Left lung (tissue), 10 donors: ENCODE measurements around the gene NABP1. TPM values are rescaled to one million over a fixed set of nuclear protein-coding genes. Genes with fewer than 3 reads are reported as not detected.

Experiments
- ATAC-seq: fragments of 200-7000 bp; cut with Tn5 transposase; one replicate; pipeline ENCODE4 v1.9.1; 2020; ENCODE audit warnings: moderate library complexity
- DNase-seq, 4 donors: peaks; one replicate each; pipeline ENCODE4 v3.0.0-alpha.2; 2013 to 2020
- H3K27ac ChIP-seq, 2 donors: fragments of 200-600 bp; sonication (generic) in 1 of 2; one replicate each; pipeline versions ENCODE4 v1.5.0 to v1.8.0; 2020 to 2021
- H3K27me3 ChIP-seq, 2 donors: fragments of 200-600 bp; sonication (generic) in 1 of 2; one replicate each; pipeline versions ENCODE4 v1.5.0 to v1.8.0; 2020 to 2021
- H3K36me3 ChIP-seq, 2 donors: fragments of 200-600 bp; sonication (generic) in 1 of 2; one replicate each; pipeline versions ENCODE4 v1.5.0 to v1.8.0; 2020 to 2021
- H3K4me1 ChIP-seq, 2 donors: fragments of 200-600 bp; one replicate each; pipeline ENCODE4 v1.8.0; 2021
- H3K4me3 ChIP-seq, 2 donors: fragments of 200-600 bp; sonication (generic) in 1 of 2; one replicate each; pipeline versions ENCODE4 v1.5.0 to v1.8.0; 2020 to 2021; ENCODE audit warnings: mild to moderate bottlenecking in 1 of 2
- H3K9me3 ChIP-seq, 2 donors: fragments of 200-600 bp; sonication (generic) in 1 of 2; one replicate each; pipeline versions ENCODE4 v1.5.0 to v1.8.0; 2020 to 2021
- intact Hi-C, 2 donors: fragments of 100-400 bp; cut with DNase I; formaldehyde crosslinking; loops; one replicate each; pipeline versions ENCODE4 v1.11.2 to v1.14.2; 2022
- polyA plus RNA-seq, 6 donors: library from polyadenylated mRNA; unstranded; fragments of 120-200 nt; gene quantifications; one replicate each; pipeline ENCODE4 v1.2.1, GENCODE V29; 2013; ENCODE audit not compliant: insufficient read length in 6 of 6
- total RNA-seq, 2 donors: library from RNA; stranded (reverse); fragmentation: NEBNext Ultra II Directional; extraction: Animal tissue kit (Norgen Biotek cat#: 25700); gene quantifications; one replicate each; pipeline ENCODE4 v1.2.1, GENCODE V29; 2021
- TF ChIP-seq, protein P1 (sequence below), 2 donors: fragments of 200-600 bp; sonication (generic) in 1 of 2; IDR thresholded peaks; one replicate each; pipeline versions ENCODE4 v1.5.0 to v1.8.0; 2021; ENCODE audit warnings: antibody characterized with exemption in 2 of 2
- donor health status: DM: no; HTN: yes; CAD: no.
- donor health status: DM: no; HTN: no; CAD: no.

NABP1 gene
- total and polyA plus RNA-seq, 8 donors, result 12.2 to 122 (median 17.0) TPM

DNA sequence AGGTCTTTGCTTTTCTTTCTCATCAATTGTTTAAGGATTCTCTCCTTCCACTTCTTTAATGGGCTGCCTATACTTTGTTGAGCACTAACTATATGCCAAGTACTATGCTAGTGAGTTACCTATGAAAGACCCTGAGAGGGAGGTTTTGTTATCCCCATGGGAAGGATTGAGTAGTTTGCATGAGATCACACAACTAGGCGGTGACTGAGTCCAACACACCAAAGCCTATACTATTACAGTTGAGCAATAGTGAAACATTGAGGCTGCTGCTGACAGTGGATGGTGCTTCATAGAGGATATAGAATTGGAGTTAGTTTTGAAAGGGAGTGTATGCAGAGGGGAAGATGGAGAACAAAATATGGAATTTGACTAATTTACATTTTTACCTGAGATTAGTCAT lies 15.8 kb downstream of the NABP1 start:
- ATAC-seq, result no peak
- peaks cover 7 to 25% of the 10 kb centered on the region in 2 donors for H3K4me1 ChIP-seq
- no peaks in the 10 kb centered on the region for H3K27me3 ChIP-seq
- intact Hi-C loops, result loop anchor here in 1 of 2 donors (5.0 kb wide), 1 partner anchor 126 kb away; no protein-coding TSS in a partner anchor
- TF ChIP-seq, protein P1, sequence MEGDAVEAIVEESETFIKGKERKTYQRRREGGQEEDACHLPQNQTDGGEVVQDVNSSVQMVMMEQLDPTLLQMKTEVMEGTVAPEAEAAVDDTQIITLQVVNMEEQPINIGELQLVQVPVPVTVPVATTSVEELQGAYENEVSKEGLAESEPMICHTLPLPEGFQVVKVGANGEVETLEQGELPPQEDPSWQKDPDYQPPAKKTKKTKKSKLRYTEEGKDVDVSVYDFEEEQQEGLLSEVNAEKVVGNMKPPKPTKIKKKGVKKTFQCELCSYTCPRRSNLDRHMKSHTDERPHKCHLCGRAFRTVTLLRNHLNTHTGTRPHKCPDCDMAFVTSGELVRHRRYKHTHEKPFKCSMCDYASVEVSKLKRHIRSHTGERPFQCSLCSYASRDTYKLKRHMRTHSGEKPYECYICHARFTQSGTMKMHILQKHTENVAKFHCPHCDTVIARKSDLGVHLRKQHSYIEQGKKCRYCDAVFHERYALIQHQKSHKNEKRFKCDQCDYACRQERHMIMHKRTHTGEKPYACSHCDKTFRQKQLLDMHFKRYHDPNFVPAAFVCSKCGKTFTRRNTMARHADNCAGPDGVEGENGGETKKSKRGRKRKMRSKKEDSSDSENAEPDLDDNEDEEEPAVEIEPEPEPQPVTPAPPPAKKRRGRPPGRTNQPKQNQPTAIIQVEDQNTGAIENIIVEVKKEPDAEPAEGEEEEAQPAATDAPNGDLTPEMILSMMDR (IDR thresholded peaks at IDR 0.05), result no peak
- no peak for DNase-seq
- peaks cover 0 to 23% of the 10 kb centered on the region in 2 donors for H3K36me3 ChIP-seq
- no peak overlapping the region for H3K27ac ChIP-seq
- H3K4me3 ChIP-seq, result no peak overlapping the region
- no peaks in the 10 kb centered on the region for H3K9me3 ChIP-seq

- no peaks in the 10 kb centered on the region for H3K9me3 ChIP-seq
- TF ChIP-seq, protein P1 (IDR thresholded peaks at IDR 0.05), result no peak
- no peak overlapping the region for H3K4me3 ChIP-seq
- peaks cover 0 to 18% of the 10 kb centered on the region in 2 donors for H3K36me3 ChIP-seq
- DNase-seq (peak in 2 of 4 donors; percentile 40 to 78), ATAC-seq (peak; percentile 71)
- H3K4me1 ChIP-seq, result peaks cover 0 to 5% of the 10 kb centered on the region in 2 donors
- no peak overlapping the region for H3K27ac ChIP-seq
- intact Hi-C loops, result no loop called here
- no peaks in the 10 kb centered on the region for H3K27me3 ChIP-seq
These were observed 18.1 kb downstream of the NABP1 start for GRCh38 chr2:191696001-191696400.

DNA sequence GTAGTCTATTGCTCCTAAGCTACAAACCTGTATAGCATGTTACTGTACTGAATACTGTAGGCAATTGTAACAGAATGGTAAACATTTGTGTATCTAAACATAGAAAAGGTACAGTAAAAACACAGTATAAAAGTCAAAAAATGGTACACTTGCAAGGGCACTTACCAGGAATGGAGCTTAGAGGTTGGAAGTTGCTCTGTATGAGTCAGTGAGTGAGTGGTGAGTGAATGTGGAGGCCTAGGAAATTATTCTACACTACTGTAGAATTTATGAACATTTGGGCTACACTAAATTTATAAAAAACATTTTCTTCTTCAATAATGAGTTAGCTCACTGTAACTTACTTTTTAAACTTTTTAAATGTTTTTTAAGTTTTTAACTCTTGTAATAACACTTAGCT lies 19.0 kb downstream of the NABP1 start:
- intact Hi-C loops, result no loop called here
- Histone ChIP-seq H3K27ac (no peak overlapping the region), H3K4me3 (no peak overlapping the region), H3K4me1 (no peaks in the 10 kb centered on the region), H3K27me3 (no peaks in the 10 kb centered on the region), H3K9me3 (no peaks in the 10 kb centered on the region), H3K36me3 (peaks cover 0 to 18% of the 10 kb centered on the region in 2 donors)
- no peak for DNase-seq
- ATAC-seq, result no peak
- TF ChIP-seq, protein P1 (IDR thresholded peaks at IDR 0.05), result no peak

DNA sequence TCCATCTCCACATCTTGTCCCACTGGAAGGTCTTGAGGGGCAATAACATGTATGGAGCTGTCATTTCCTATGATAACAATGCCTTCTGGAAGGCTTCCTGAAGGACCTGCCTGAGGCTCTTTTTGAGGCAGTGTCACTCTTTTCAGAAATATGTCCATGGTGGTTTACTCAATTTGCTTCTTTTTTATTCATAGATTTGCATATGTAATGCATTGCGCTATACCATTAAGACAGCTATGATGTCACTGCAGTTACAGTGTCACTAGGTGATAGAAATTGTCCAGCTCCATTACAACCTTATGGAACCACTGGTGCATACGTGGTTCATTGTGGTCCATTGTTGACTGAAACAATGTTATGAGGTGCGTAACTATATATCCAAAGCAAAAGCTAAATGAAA lies 19.9 kb downstream of the NABP1 start:
- ATAC-seq (no peak), DNase-seq (no peak)
- Histone ChIP-seq H3K27ac (no peak overlapping the region), H3K4me1 (no peaks in the 10 kb centered on the region), H3K4me3 (no peak overlapping the region), H3K27me3 (no peaks in the 10 kb centered on the region), H3K9me3 (no peaks in the 10 kb centered on the region), H3K36me3 (peaks cover 0 to 18% of the 10 kb centered on the region in 2 donors)
- intact Hi-C loops, result no loop called here
- TF ChIP-seq, protein P1 (IDR thresholded peaks at IDR 0.05), result no peak

GRCh38 chr2:191699341-191699945 lies 21.5 kb downstream of the NABP1 start:
- intact Hi-C loops, result no loop called here
- DNase-seq, result no peak
- Histone ChIP-seq H3K4me3 (no peak overlapping the region), H3K27me3 (no peaks in the 10 kb centered on the region), H3K27ac (no peak overlapping the region), H3K4me1 (no peaks in the 10 kb centered on the region), H3K36me3 (peaks cover 0 to 18% of the 10 kb centered on the region in 2 donors), H3K9me3 (no peaks in the 10 kb centered on the region)
- ATAC-seq, result no peak
- TF ChIP-seq, protein P1 (IDR thresholded peaks at IDR 0.05), result no peak
